IMR-90 (cell line): ENCODE results near the gene TSPEAR. TPM values are rescaled to one million over a fixed set of nuclear protein-coding genes. Genes with fewer than 3 reads are reported as not detected.

Experiments used
- ATAC-seq: fragments of 200-7000 bp; cut with Tn5 transposase; 2 replicates; pipeline ENCODE4 v1.9.1; 2020; ENCODE audit warnings: low read depth, mild to moderate bottlenecking, moderate library complexity
- BruUV-seq: library from RNA; stranded (reverse); fragments of 400-500 nt; replicated peaks from 2 replicates; lab custom pipeline; 2021; lab: Mats Ljungman, UMichigan
- CTCF ChIA-PET: fragments of 300-600 bp; formaldehyde crosslinking; extraction: SDS; loops from one replicate; lab custom pipeline; 2021; ENCODE audit warnings: antibody characterized with exemption; lab: Yijun Ruan, JAX
- POLR2A ChIA-PET: fragments of 300-600 bp; sonication (Branson Sonifier 250); formaldehyde crosslinking; loops from one replicate; lab custom pipeline; 2022; ENCODE audit warnings: antibody characterized with exemption; ENCODE audit not compliant: unreplicated experiment; lab: Charles Lee
- DNase-seq: peaks from one replicate; pipeline ENCODE4 v3.0.0; 2013
- H2AFZ ChIP-seq: replicated peaks from 2 replicates; pipeline ENCODE3; 2013; ENCODE audit warnings: low read length, mild to moderate bottlenecking; ENCODE audit not compliant: poor library complexity
- H2AK5ac ChIP-seq: 2 replicates; pipeline ENCODE4 v1.6.1; 2013; ENCODE audit warnings: low read depth, low read length, inconsistent platforms
- H2AK9ac ChIP-seq: replicated peaks from 2 replicates; pipeline ENCODE3; 2013; ENCODE audit warnings: mild to moderate bottlenecking, low read depth, low read length, moderate library complexity; ENCODE audit not compliant: poor library complexity
- H2BK120ac ChIP-seq: 2 replicates; pipeline ENCODE4 v1.6.1; 2013; ENCODE audit warnings: low read depth, low read length, inconsistent platforms
- H2BK15ac ChIP-seq: 3 replicates; pipeline ENCODE4 v1.6.1; 2013; ENCODE audit warnings: low read depth, low read length, inconsistent platforms
- H2BK20ac ChIP-seq: 2 replicates; pipeline ENCODE4 v1.6.1; 2013; ENCODE audit warnings: low read depth, mild to moderate bottlenecking, inconsistent platforms, low read length, moderate library complexity
- H2BK5ac ChIP-seq: 2 replicates; pipeline ENCODE4 v1.6.1; 2013; ENCODE audit warnings: mild to moderate bottlenecking, low read depth, low read length, inconsistent platforms; ENCODE audit not compliant: poor library complexity, severe bottlenecking
- H3K14ac ChIP-seq: replicated peaks from 2 replicates; pipeline ENCODE4 v1.6.1; 2013; ENCODE audit warnings: low read depth, low read length, inconsistent platforms
- H3K18ac ChIP-seq: 2 replicates; pipeline ENCODE4 v1.6.1; 2013; ENCODE audit warnings: low read depth, low read length, control low read depth
- H3K23ac ChIP-seq: 2 replicates; pipeline ENCODE4 v1.6.1; 2013; ENCODE audit warnings: low read depth, low read length, inconsistent platforms
- H3K27ac ChIP-seq: 2 replicates; pipeline ENCODE4 v1.5.1; 2013; ENCODE audit warnings: mild to moderate bottlenecking, control low read depth, low read length; ENCODE audit not compliant: insufficient read depth
- H3K27me3 ChIP-seq: 2 replicates; pipeline ENCODE4 v1.6.1; 2013; ENCODE audit warnings: low read length; ENCODE audit not compliant: control insufficient read depth, insufficient read depth
- H3K36me3 ChIP-seq: 2 replicates; pipeline ENCODE4 v1.6.1; 2013; ENCODE audit warnings: low read length, mixed read lengths; ENCODE audit not compliant: control insufficient read depth, insufficient read depth
- H3K4ac ChIP-seq: 2 replicates; pipeline ENCODE4 v1.6.1; 2013; ENCODE audit warnings: low read depth, low read length, inconsistent platforms
- H3K4me1 ChIP-seq: 2 replicates; pipeline ENCODE4 v1.6.1; 2013; ENCODE audit warnings: low read length, mixed read lengths; ENCODE audit not compliant: control insufficient read depth, insufficient read depth
- H3K4me2 ChIP-seq: 2 replicates; pipeline ENCODE4 v1.6.1; 2013; ENCODE audit warnings: low read depth, mild to moderate bottlenecking, control low read depth, low read length, moderate library complexity
- H3K4me3 ChIP-seq: 2 replicates; pipeline ENCODE4 v1.5.1; 2013; ENCODE audit warnings: low read depth, mild to moderate bottlenecking, control low read depth, low read length, moderate library complexity; ENCODE audit not compliant: insufficient read depth
- H3K56ac ChIP-seq: 2 replicates; pipeline ENCODE4 v1.6.1; 2013; ENCODE audit warnings: low read length, inconsistent platforms; ENCODE audit not compliant: insufficient read depth; ENCODE audit errors: extremely low read depth
- H3K79me1 ChIP-seq, 2 experiments: 2 replicates each; pipeline ENCODE4 v1.6.1; 2013; ENCODE audit warnings: low read length in 2 of 2, inconsistent platforms in 1 of 2, low read depth in 1 of 2
- H3K9ac ChIP-seq: 2 replicates; pipeline ENCODE4 v1.6.1; 2013; ENCODE audit warnings: low read depth, low read length, control low read depth
- H3K9me1 ChIP-seq: 2 replicates; pipeline ENCODE4 v1.6.1; 2013; ENCODE audit warnings: low read length, inconsistent platforms; ENCODE audit not compliant: insufficient read depth
- H3K9me3 ChIP-seq: 2 replicates; pipeline ENCODE4 v1.6.1; 2013; ENCODE audit warnings: low read length; ENCODE audit not compliant: control insufficient read depth, insufficient read depth
- H4K20me1 ChIP-seq: 2 replicates; pipeline ENCODE4 v1.6.1; 2013; ENCODE audit warnings: low read length, inconsistent platforms; ENCODE audit not compliant: insufficient read depth
- H4K5ac ChIP-seq: 2 replicates; pipeline ENCODE4 v1.6.1; 2013; ENCODE audit warnings: mild to moderate bottlenecking, low read depth, low read length, control low read depth
- H4K8ac ChIP-seq, 2 experiments: 2 replicates each; pipeline ENCODE4 v1.6.1; 2013; ENCODE audit warnings: low read depth in 2 of 2, low read length in 2 of 2, control low read depth in 1 of 2, inconsistent platforms in 1 of 2
- H4K91ac ChIP-seq: 2 replicates; pipeline ENCODE4 v1.6.1; 2013; ENCODE audit warnings: low read depth, low read length, inconsistent platforms; ENCODE audit not compliant: insufficient read depth
- BHLHE40 ChIP-seq: fragments of 150-350 bp; IDR thresholded peaks from 2 replicates; pipeline ENCODE4 v1.6.1; 2016; ENCODE audit warnings: mild to moderate bottlenecking, low read depth, low read length
- CEBPB ChIP-seq: IDR thresholded peaks from 2 replicates; pipeline ENCODE4 v1.6.1; 2012; ENCODE audit warnings: low read depth, low read length, improper control_type of control experiment
- CHD1 ChIP-seq: IDR thresholded peaks from 2 replicates; pipeline ENCODE4 v1.6.1; 2012; ENCODE audit warnings: low read depth, low read length, improper control_type of control experiment
- CTCF ChIP-seq: conservative IDR thresholded peaks from 2 replicates; pipeline ENCODE4 v1.5.1; 2012; ENCODE audit warnings: mild to moderate bottlenecking, low read depth, low read length, improper control_type of control experiment
- ELK1 ChIP-seq: fragments of 150-350 bp; IDR thresholded peaks from 2 replicates; pipeline ENCODE4 v1.6.1; 2016; ENCODE audit warnings: low read depth, mild to moderate bottlenecking, low read length, moderate library complexity, borderline replicate concordance
- MAFK ChIP-seq: IDR thresholded peaks from 2 replicates; pipeline ENCODE4 v1.6.1; 2012; ENCODE audit warnings: low read depth, low read length, improper control_type of control experiment
- MXI1 ChIP-seq: IDR thresholded peaks from 2 replicates; pipeline ENCODE4 v1.6.1; 2012; ENCODE audit warnings: low read depth, mild to moderate bottlenecking, low read length, moderate library complexity, borderline replicate concordance
- NFE2L2 ChIP-seq: fragments of 150-350 bp; IDR thresholded peaks from 2 replicates; pipeline ENCODE4 v1.6.1; 2016; ENCODE audit warnings: low read depth, mild to moderate bottlenecking, low read length
- POLR2A ChIP-seq: IDR thresholded peaks from 2 replicates; pipeline ENCODE4 v1.6.1; 2012; ENCODE audit warnings: mild to moderate bottlenecking, low read depth, low read length
- RAD21 ChIP-seq: IDR thresholded peaks from 2 replicates; pipeline ENCODE4 v1.6.1; 2012; ENCODE audit warnings: low read length, improper control_type of control experiment
- RFX5 ChIP-seq: IDR thresholded peaks from 2 replicates; pipeline ENCODE4 v1.8.0; 2012; ENCODE audit warnings: low read depth, mild to moderate bottlenecking, low read length, moderate library complexity
- SMC3 ChIP-seq: fragments of 150-350 bp; IDR thresholded peaks from 2 replicates; pipeline ENCODE4 v1.6.1; 2016; ENCODE audit warnings: low read depth, mild to moderate bottlenecking, antibody characterized with exemption, low read length, moderate library complexity
- USF2 ChIP-seq: fragments of 150-350 bp; IDR thresholded peaks from 2 replicates; pipeline ENCODE4 v1.6.1; 2017; ENCODE audit warnings: mild to moderate bottlenecking, antibody characterized with exemption, low read length, low read depth
- WGBS, 2 experiments: methylation state at CpG; one replicate each; pipeline versions ENCODE4 v1.1.5 to v1.1.7; 2013; ENCODE audit warnings: missing lambda C conversion rate in 2 of 2; ENCODE audit not compliant: insufficient read length in 1 of 2; ENCODE audit errors: extremely low coverage in 2 of 2; 5-methylcytosine and 5-hydroxymethylcytosine counted together
- dilution Hi-C: fragments of 300-500 bp; cut with HindIII; formaldehyde crosslinking; loops from one replicate; pipeline ENCODE4 v1.14.3; 2018; ENCODE audit warnings: low sequenced_read_pairs; ENCODE audit not compliant: unreplicated experiment
- in situ Hi-C: fragments of 300-500 bp; cut with MboI; formaldehyde crosslinking; loops from 3 replicates; pipeline ENCODE4 v1.14.3; 2019; ENCODE audit warnings: low sequenced_read_pairs, inconsistent platforms, mixed read lengths
- intact Hi-C: fragments of 100-400 bp; cut with micrococcal nuclease; formaldehyde crosslinking; loops from 2 replicates; pipeline ENCODE4 v1.10.0; 2022
- polyA plus RNA-seq, 3 experiments: library from polyadenylated mRNA; depleted of rRNA; stranded (reverse); fragments of >200 nt; gene quantifications; 2 replicates each; pipeline ENCODE4 v1.2.3, GENCODE V29; 2012; ENCODE audit warnings: low replicate concordance in 1 of 3
- total RNA-seq: library from RNA; depleted of rRNA; stranded (reverse); fragments of >200 nt; gene quantifications from 2 replicates; pipeline ENCODE4 v1.2.3, GENCODE V29; 2012

Gene TSPEAR
- total and polyA plus RNA-seq, 2 of the 4 experiments (the other 2 are of a cell fraction), result not detected

- Histone ChIP-seq H3K9me3 (peaks cover 37% of the 10 kb centered on the region), H2AK5ac (no peak overlapping the region), H4K8ac (no peak overlapping the region), H2AFZ (no peak overlapping the region), H3K4me1 (no peaks in the 10 kb centered on the region), H2BK15ac (no peak overlapping the region), H3K18ac (no peak overlapping the region), H3K36me3 (no peaks in the 10 kb centered on the region), H2BK120ac (no peak overlapping the region), H4K20me1 (no peaks in the 10 kb centered on the region), H3K14ac (no peak overlapping the region), H4K91ac (no peak overlapping the region), H3K23ac (no peak overlapping the region), H3K56ac (no peak overlapping the region), H3K27me3 (peaks cover 12% of the 10 kb centered on the region), H4K5ac (no peak overlapping the region), H3K4me2 (no peak overlapping the region), H3K79me1 (no peaks in the 10 kb centered on the region), H2BK20ac (no peak overlapping the region), H3K4ac (no peak overlapping the region), H2BK5ac (no peak overlapping the region), H2AK9ac (no peak overlapping the region), H3K27ac (no peak overlapping the region), H3K4me3 (no peak overlapping the region), H3K9ac (no peak overlapping the region), H3K9me1 (no peaks in the 10 kb centered on the region)
- BruUV-seq, result no TSS peak
- TF ChIP-seq NFE2L2 (no peak), RAD21 (no peak), USF2 (no peak), POLR2A (no peak), CHD1 (no peak), BHLHE40 (no peak), SMC3 (no peak), RFX5 (no peak), ELK1 (no peak), MAFK (no peak), CEBPB (no peak), MXI1 (no peak), CTCF (no peak)
- CTCF ChIA-PET, result no interaction called here
- intact Hi-C loops (no loop called here), in situ Hi-C loops (no loop called here), dilution Hi-C loops (no loop called here)
- ATAC-seq (no peak), DNase-seq (no peak)
- no CpG with 5 or more reads among the region's 17 CpGs for WGBS, 2 experiments
- POLR2A ChIA-PET, result no interaction called here
Observed at GRCh38 chr21:44734841-44735240, 23.5 kb upstream of the TSPEAR start.
